Epithelial cell of proximal tubule (primary cell): Measurements from ENCODE around the gene SYNM. TPM values are rescaled to one million over a fixed set of nuclear protein-coding genes. Genes with fewer than 3 reads are reported as not detected.

ENCODE experiments used
- DNase-seq: peaks from one replicate; pipeline ENCODE4 v3.0.0-alpha.2; 2011; ENCODE audit warnings: low read depth
- H3K4me3 ChIP-seq: 2 replicates; pipeline ENCODE4 v1.5.1; 2011; ENCODE audit warnings: low read depth, mild to moderate bottlenecking, low read length
- total RNA-seq: library from RNA; depleted of rRNA; stranded (reverse); fragments of >200 nt; gene quantifications from 2 replicates; pipeline ENCODE4 v1.2.3, GENCODE V29; 2015
- TF ChIP-seq, protein P1 (sequence below): conservative IDR thresholded peaks from 2 replicates; pipeline ENCODE4 v1.5.1; 2012; ENCODE audit warnings: low read depth, mild to moderate bottlenecking, low read length

SYNM gene
- total RNA-seq, 1 donor from 2014 or later, result 2.1 TPM

DNA sequence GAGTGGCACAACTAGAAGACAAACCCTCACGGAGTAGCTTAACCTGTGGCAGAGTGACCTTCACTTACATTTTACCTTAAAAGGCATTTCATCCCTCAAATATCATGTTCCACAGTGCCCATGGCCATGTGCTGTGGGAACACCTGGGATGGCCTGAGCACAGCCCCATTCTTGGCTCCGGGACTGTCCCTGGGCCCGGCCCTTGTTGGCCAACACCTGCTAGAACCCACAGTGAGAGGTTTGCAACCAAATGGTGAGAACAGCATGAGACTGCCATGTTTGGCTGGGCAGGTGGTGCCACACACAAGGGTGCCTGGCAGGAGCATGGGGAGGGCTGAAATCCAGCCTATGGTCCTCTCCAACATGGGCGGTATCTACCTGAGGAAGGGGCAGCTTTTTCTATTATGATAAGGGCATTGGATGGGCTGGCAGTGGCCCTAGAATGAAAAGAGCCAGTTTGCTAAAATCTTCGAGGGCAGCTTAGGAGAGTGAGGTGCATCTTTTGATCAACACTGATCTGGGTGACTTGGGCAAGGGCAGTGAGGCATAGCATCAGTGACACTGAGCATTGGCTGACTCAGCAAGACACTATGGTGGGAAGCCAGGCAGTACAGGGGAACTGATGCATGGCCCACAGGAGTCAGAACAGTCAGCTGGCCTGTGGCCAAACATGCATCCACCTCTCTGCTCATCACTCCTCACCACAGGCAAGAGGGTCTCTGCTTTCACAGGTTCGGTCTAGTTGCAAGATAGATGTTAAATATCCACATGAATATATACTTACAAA, 53.9 kb downstream of the SYNM start:
- TF ChIP-seq, protein P1, sequence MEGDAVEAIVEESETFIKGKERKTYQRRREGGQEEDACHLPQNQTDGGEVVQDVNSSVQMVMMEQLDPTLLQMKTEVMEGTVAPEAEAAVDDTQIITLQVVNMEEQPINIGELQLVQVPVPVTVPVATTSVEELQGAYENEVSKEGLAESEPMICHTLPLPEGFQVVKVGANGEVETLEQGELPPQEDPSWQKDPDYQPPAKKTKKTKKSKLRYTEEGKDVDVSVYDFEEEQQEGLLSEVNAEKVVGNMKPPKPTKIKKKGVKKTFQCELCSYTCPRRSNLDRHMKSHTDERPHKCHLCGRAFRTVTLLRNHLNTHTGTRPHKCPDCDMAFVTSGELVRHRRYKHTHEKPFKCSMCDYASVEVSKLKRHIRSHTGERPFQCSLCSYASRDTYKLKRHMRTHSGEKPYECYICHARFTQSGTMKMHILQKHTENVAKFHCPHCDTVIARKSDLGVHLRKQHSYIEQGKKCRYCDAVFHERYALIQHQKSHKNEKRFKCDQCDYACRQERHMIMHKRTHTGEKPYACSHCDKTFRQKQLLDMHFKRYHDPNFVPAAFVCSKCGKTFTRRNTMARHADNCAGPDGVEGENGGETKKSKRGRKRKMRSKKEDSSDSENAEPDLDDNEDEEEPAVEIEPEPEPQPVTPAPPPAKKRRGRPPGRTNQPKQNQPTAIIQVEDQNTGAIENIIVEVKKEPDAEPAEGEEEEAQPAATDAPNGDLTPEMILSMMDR, result no peak
- DNase-seq, result peak; percentile 31

DNA sequence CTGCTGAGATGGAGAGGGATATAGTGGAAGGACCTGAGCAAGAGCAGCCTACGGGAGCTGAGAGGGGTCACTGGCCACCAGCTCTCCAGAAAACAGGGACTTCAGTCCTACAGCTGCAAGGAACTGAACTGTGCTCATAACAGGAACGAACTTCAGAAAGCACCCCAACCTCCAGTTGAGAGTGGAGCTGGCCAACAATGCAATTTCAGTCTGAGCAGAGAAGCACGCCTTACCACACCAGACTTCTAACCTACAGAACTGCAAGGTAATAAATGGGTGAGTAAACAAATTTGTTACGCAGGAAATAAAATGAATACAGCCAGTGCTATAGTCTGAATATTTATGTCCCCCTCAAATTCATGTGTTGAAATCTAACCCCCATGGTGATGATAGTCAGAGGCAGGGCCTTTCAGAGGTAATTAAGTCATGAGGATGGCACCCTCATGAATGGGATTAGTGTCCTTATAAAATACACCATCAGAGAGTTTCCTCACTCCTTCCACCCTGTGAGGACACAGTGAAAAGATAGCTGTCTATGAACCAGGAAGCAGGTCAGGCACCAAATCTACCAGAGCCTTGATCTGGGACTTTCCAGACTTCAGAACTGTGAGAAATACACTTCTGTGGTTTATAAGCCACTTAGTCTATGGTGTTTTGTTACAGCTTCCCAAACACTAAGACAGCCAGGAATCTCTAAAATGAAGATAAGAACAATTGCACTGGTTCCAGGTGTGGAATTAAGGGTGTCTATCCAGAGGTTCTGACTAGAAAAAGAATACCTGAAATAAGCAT, 58.6 kb downstream of the SYNM start:
- DNase-seq, result no peak
- TF ChIP-seq, protein P1, result no peak

More for the DNA sequence above, 53.9 kb downstream of the SYNM start:
- H3K4me3 ChIP-seq, result no peak overlapping the region

DNA sequence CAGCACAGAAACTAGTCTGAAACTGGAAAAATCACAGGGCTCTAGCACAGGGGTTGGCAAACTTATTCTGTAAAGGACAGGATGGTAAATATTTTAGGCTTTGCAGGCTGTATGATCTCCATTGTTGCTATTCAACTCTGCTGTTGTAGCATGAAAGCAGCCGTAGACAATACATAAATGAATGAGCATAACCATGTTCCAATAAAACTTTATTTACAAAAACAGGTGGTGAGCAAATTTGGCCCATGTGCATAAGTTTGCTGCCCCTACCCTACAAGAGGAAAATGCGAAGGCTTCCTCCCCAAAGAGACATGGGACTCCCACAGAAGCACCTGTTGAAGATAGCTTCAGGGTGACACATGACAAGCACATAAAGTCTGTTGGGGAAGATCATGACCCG, 59.2 kb downstream of the SYNM start:
- no peak overlapping the region for H3K4me3 ChIP-seq
- DNase-seq, result no peak
- TF ChIP-seq, protein P1, result no peak

More for the DNA sequence above, 58.6 kb downstream of the SYNM start:
- H3K4me3 ChIP-seq, result no peak overlapping the region

DNA sequence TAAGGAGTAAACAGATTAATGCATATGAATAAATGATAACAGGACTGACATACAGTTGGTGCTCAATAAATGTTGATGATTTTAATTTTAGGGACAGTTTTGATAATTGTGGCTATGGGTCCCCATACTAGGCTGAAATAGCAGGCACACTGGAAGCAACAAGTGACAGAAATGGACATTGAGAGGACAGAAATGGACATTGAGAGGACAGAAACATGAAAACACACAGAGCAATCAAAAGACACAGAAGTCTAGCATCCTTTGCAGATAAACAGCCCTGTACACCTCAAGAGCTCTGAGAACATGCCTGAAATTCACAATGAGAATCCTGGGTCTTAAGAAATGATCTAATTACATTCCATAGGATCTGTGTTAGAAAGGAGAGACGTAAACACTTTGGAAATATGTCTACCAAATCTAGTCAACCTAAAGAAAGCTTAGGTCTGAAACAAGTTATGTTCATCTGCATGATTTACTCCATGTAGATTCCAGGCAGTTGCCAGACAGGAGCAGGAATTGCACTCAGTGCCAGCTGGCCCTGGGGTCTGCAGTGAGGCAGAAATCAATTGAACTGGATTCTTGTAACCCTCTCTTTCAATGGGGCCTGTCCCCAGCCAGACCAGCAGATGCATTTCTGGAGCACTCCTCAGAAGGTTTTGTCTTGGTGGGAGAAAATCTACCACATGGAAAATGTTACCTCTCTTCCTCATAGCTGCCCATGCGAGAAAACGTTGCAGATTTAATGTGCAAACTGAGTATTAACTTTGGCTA, 60.3 kb downstream of the SYNM start:
- no peak for DNase-seq
- no peak overlapping the region for H3K4me3 ChIP-seq
- TF ChIP-seq, protein P1, result no peak

DNA sequence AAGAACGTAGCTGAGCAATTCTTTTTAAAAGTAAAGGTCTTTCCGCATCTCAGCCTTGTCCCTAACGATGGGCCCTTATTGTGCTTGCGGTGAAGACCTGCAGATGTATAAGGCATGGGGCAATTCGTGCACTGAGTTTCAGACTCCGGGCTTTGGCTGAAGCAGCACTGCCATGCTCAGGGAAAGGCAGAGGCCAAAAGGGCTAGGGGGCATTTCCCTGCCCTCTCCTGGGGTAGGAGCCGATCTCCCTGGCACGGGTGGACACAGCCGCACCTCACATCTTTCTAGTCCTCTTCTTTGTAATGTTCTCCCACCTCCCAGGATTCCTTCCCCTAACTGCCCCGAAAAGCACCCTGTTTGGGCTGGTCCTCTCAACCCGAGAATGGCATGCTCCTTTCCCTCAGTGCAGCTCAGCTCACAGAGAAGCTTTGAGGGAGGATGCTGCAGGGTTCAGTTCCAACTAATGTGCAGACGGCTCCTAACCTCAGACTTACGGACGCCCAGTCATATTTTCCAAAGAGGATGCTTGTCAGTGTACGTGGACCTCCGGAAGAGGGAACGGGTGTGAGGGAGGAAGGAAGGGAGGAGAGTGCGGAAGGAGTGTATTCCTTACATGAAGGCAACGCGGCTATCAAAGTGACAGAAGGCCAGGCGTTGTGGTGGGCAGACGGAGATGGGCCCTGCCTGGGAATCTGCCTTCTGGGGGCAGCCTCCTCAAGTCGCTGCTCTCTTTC, 61.2 kb downstream of the SYNM start:
- TF ChIP-seq, protein P1, result no peak
- no peak overlapping the region for H3K4me3 ChIP-seq
- no peak for DNase-seq

DNA sequence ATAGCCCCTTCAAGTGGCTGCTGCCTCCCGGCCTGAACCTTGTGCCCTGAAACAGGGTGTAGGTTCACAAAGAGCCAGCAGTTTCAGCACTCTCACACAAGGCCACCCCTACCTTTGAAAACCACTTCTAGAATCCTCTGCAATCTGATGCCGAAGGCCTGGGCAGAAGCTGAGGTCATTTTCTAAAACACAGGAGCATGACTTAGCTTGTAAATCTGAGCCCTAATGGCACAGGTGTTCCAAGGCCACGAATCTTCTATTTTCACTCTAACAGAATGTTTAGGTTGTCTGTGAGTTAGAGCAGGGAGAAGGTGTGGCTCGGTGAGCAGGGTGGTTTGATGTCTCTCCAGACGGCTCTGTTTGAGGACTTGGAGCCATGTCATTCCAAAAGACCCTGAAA, 62.3 kb downstream of the SYNM start:
- TF ChIP-seq, protein P1, result no peak
- DNase-seq, result no peak
- H3K4me3 ChIP-seq, result no peak overlapping the region
